Measurements from ENCODE around the gene ACTN1.

Gene ACTN1

GRCh38 chr14:68976160-68977067 lies 2.7 kb downstream of the ACTN1 start:
- Histone ChIP-seq H3K9me3 (ENCODE audit: control insufficient read depth, insufficient read depth, low read depth, low read length) (no peaks in the 10 kb centered on the region), H3K4me3 (ENCODE audit: low read depth, low read length) (no peak overlapping the region), H3K4me1 (ENCODE audit: control insufficient read depth, insufficient read depth, low read length) (peaks cover 10% of the 10 kb centered on the region), H3K36me3 (ENCODE audit: control insufficient read depth in 2 of 2, insufficient read depth in 1 of 2, low read length in 2 of 2) (peaks cover 4 to 34% of the 10 kb centered on the region in 2 experiments; a peak in 2 of 3 replicates), H3K27ac (ENCODE audit: extremely low read depth, low read depth, low read length) (0 out of 2 replicates have a peak overlapping the region, but pooled peaks have one; percentile 78)
- TF ChIP-seq, protein P1, sequence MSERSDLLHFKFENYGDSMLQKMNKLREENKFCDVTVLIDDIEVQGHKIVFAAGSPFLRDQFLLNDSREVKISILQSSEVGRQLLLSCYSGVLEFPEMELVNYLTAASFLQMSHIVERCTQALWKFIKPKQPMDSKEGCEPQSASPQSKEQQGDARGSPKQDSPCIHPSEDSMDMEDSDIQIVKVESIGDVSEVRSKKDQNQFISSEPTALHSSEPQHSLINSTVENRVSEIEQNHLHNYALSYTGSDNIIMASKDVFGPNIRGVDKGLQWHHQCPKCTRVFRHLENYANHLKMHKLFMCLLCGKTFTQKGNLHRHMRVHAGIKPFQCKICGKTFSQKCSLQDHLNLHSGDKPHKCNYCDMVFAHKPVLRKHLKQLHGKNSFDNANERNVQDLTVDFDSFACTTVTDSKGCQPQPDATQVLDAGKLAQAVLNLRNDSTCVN (tag by site-specific recombination; optimal IDR thresholded peaks at IDR 0.05), result no peak
- no peak for TF ChIP-seq ZFP41 (tag by site-specific recombination; IDR thresholded peaks at IDR 0.05; ENCODE audit: borderline replicate concordance)
- no peak for TF ChIP-seq REPIN1 (tag by site-specific recombination; IDR thresholded peaks at IDR 0.05; ENCODE audit: low read depth)
- TF ChIP-seq ZNF155 (tag by site-specific recombination; IDR thresholded peaks at IDR 0.05), result no peak
- TF ChIP-seq ZBTB8A (tag by site-specific recombination; IDR thresholded peaks at IDR 0.05), result no peak
- TF ChIP-seq ZNF37A (tag by site-specific recombination; IDR thresholded peaks at IDR 0.05), result no peak
- no peak for TF ChIP-seq ZBTB44 (tag by site-specific recombination; IDR thresholded peaks at IDR 0.05)
- no peak for TF ChIP-seq ZNF341 (tag by site-specific recombination; IDR thresholded peaks at IDR 0.05; ENCODE audit: low read depth)
- no peak for TF ChIP-seq ZNF274 (IDR thresholded peaks at IDR 0.05; ENCODE audit: low read length)
- TF ChIP-seq ZNF274 (tag by site-specific recombination; IDR thresholded peaks at IDR 0.05; ENCODE audit: borderline replicate concordance), result no peak
- no peak for TF ChIP-seq ZNF174 (tag by site-specific recombination; IDR thresholded peaks at IDR 0.05)
- TF ChIP-seq KLF9 (tag by site-specific recombination; IDR thresholded peaks at IDR 0.05; ENCODE audit: low read depth), result no peak
- TF ChIP-seq KLF8 (tag by site-specific recombination; IDR thresholded peaks at IDR 0.05), result no peak
- no peak for TF ChIP-seq ZNF10 (tag by site-specific recombination; IDR thresholded peaks at IDR 0.05)
- TF ChIP-seq SCRT2 (tag by site-specific recombination; IDR thresholded peaks at IDR 0.05), result peak; percentile 31; the same call in 1 of the 2 replicates
- peak; percentile 43; the same call in 1 of the 2 replicates for TF ChIP-seq ZNF600 (tag by site-specific recombination; IDR thresholded peaks at IDR 0.05)
- ChIA-PET POLR2A (interaction anchor here (1.1 to 2.6 kb wide), 5 partner anchors 28 to 104 kb away, joined by 3 to 11 read pairs (median 4); no protein-coding TSS in a partner anchor), CTCF (interaction anchor here (0.6 to 2.5 kb wide), 3 partner anchors 9 to 188 kb away, joined by 4 to 14 read pairs (median 6); no protein-coding TSS in a partner anchor)

GRCh38 chr14:68975667-68976066 lies 3.4 kb downstream of the ACTN1 start:
- Histone ChIP-seq H3K27ac (ENCODE audit: extremely low read depth, low read depth, low read length) (no peak overlapping the region), H3K4me3 (ENCODE audit: low read depth, low read length) (no peak overlapping the region), H3K9me3 (ENCODE audit: control insufficient read depth, insufficient read depth, low read depth, low read length) (no peaks in the 10 kb centered on the region), H3K4me1 (ENCODE audit: control insufficient read depth, insufficient read depth, low read length) (peaks cover 10% of the 10 kb centered on the region), H3K36me3 (ENCODE audit: control insufficient read depth in 2 of 2, insufficient read depth in 1 of 2, low read length in 2 of 2) (peaks cover 4 to 37% of the 10 kb centered on the region in 2 experiments; a peak in 2 of 3 replicates)
- CTCF ChIA-PET, result interaction anchor here (0.6 to 2.6 kb wide), 3 partner anchors 10 to 189 kb away, joined by 4 to 13 read pairs (median 6); no protein-coding TSS in a partner anchor
- POLR2A ChIA-PET, result interaction anchor here (1.1 kb wide), 1 partner anchor 75 kb away, joined by 3 read pairs; no protein-coding TSS in a partner anchor
- TF ChIP-seq ZSCAN16 (tag by site-specific recombination; IDR thresholded peaks at IDR 0.05) (no peak), ZNF837 (tag by site-specific recombination; IDR thresholded peaks at IDR 0.05) (no peak), WT1 (tag by site-specific recombination; IDR thresholded peaks at IDR 0.05) (no peak), ZNF664 (tag by site-specific recombination; IDR thresholded peaks at IDR 0.05) (no peak), ZNF138 (tag by site-specific recombination; IDR thresholded peaks at IDR 0.05; ENCODE audit: borderline replicate concordance) (no peak), ZNF202 (tag by site-specific recombination; IDR thresholded peaks at IDR 0.05; ENCODE audit: borderline replicate concordance) (no peak), PRDM4 (tag by site-specific recombination; IDR thresholded peaks at IDR 0.05) (no peak), ZBTB44 (tag by site-specific recombination; IDR thresholded peaks at IDR 0.05) (no peak)
- TF ChIP-seq, protein P2, sequence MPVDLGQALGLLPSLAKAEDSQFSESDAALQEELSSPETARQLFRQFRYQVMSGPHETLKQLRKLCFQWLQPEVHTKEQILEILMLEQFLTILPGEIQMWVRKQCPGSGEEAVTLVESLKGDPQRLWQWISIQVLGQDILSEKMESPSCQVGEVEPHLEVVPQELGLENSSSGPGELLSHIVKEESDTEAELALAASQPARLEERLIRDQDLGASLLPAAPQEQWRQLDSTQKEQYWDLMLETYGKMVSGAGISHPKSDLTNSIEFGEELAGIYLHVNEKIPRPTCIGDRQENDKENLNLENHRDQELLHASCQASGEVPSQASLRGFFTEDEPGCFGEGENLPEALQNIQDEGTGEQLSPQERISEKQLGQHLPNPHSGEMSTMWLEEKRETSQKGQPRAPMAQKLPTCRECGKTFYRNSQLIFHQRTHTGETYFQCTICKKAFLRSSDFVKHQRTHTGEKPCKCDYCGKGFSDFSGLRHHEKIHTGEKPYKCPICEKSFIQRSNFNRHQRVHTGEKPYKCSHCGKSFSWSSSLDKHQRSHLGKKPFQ (tag by site-specific recombination; IDR thresholded peaks at IDR 0.05), result no peak
